Esophagus squamous epithelium (tissue), 5 donors: ENCODE measurements around the gene WEE2. TPM values are rescaled to one million over a fixed set of nuclear protein-coding genes. Genes with fewer than 3 reads are reported as not detected.

Source experiments
- DNase-seq: peaks from one replicate; lab custom pipeline; 2025; lab: John Stamatoyannopoulos, UW
- H3K27ac ChIP-seq, 4 donors: fragments of 200-600 bp; sonication (generic); one replicate each; pipeline ENCODE4 v1.5.1; 2016 to 2019; ENCODE audit warnings: mild to moderate bottlenecking in 1 of 4
- H3K27me3 ChIP-seq, 4 donors: fragments of 200-600 bp; sonication (generic); 1 replicate in 3 of 4; 2 replicates in 1 of 4; pipeline versions ENCODE4 v1.5.1 to v1.6.0; 2017 to 2021; ENCODE audit warnings: antibody characterized with exemption in 1 of 4
- H3K36me3 ChIP-seq, 3 donors: fragments of 200-600 bp; sonication (generic); one replicate each; pipeline ENCODE4 v1.5.1; 2016 to 2019
- H3K4me1 ChIP-seq, 3 donors: fragments of 200-600 bp; sonication (generic); one replicate each; pipeline ENCODE4 v1.5.1; 2017 to 2019
- H3K4me3 ChIP-seq, 4 donors: fragments of 200-600 bp; sonication (generic); 1 replicate in 3 of 4; 2 replicates in 1 of 4; pipeline ENCODE4 v1.5.1; 2016 to 2019; ENCODE audit warnings: mild to moderate bottlenecking in 2 of 4, moderate library complexity in 1 of 4
- H3K9me3 ChIP-seq, 3 donors: fragments of 200-600 bp; sonication (generic); one replicate each; pipeline ENCODE4 v1.5.1; 2016 to 2019
- POLR2A ChIP-seq, 4 donors: fragments of 450-650 bp; IDR thresholded peaks; one replicate each; pipeline ENCODE4 v1.6.1; 2017; ENCODE audit warnings: antibody characterized with exemption in 4 of 4, mild to moderate bottlenecking in 4 of 4, moderate library complexity in 3 of 4
- WGBS, 2 donors: methylation state at CpG; one replicate each; pipeline ENCODE4 v1.1.5; 2018; 5-methylcytosine and 5-hydroxymethylcytosine counted together
- intact Hi-C: fragments of 100-400 bp; cut with DNase I; formaldehyde crosslinking; loops from one replicate; pipeline ENCODE4 v1.15.0; 2022
- total RNA-seq, 4 donors: library from RNA; depleted of rRNA; stranded (reverse); fragments of >200 nt; gene quantifications; one replicate each; pipeline ENCODE4 v1.1.0, GENCODE V29; 2016
- TF ChIP-seq, protein P1 (sequence below), 6 experiments: fragments of 450-650 bp in 4 of 6; fragments of 200-600 bp in 2 of 6; sonication (generic) in 2 of 6; IDR thresholded peaks; one replicate each; pipeline ENCODE4 v1.5.1; 2016 to 2019; ENCODE audit warnings: antibody characterized with exemption in 6 of 6, mild to moderate bottlenecking in 4 of 6, moderate library complexity in 4 of 6
- donor health status: DM: yes; HTN: yes; CAD: no.

Gene WEE2
- total RNA-seq, 4 donors from 2014 or later = not detected

- TF ChIP-seq POLR2A (IDR thresholded peaks at IDR 0.05) = no peak
- TF ChIP-seq, protein P1, sequence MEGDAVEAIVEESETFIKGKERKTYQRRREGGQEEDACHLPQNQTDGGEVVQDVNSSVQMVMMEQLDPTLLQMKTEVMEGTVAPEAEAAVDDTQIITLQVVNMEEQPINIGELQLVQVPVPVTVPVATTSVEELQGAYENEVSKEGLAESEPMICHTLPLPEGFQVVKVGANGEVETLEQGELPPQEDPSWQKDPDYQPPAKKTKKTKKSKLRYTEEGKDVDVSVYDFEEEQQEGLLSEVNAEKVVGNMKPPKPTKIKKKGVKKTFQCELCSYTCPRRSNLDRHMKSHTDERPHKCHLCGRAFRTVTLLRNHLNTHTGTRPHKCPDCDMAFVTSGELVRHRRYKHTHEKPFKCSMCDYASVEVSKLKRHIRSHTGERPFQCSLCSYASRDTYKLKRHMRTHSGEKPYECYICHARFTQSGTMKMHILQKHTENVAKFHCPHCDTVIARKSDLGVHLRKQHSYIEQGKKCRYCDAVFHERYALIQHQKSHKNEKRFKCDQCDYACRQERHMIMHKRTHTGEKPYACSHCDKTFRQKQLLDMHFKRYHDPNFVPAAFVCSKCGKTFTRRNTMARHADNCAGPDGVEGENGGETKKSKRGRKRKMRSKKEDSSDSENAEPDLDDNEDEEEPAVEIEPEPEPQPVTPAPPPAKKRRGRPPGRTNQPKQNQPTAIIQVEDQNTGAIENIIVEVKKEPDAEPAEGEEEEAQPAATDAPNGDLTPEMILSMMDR (IDR thresholded peaks at IDR 0.05) = no peak
- DNase-seq = no peak
- WGBS, 2 donors = 87 to 91% methylated on average over 3 of the region's 3 CpGs
- intact Hi-C loops = no loop called here
- Histone ChIP-seq H3K27me3 (no peaks in the 10 kb centered on the region), H3K4me3 (no peak overlapping the region), H3K9me3 (no peaks in the 10 kb centered on the region), H3K36me3 (peaks cover 0 to 35% (median 0%) of the 10 kb centered on the region in 3 donors), H3K4me1 (peaks cover 13 to 56% (median 21%) of the 10 kb centered on the region in 3 donors), H3K27ac (peak overlapping the region in 3 of 4 donors; percentile 6 to 84 (median 82))
Measured at GRCh38 chr7:141673346-141673745, 34.8 kb upstream of the WEE2 start.

DNA sequence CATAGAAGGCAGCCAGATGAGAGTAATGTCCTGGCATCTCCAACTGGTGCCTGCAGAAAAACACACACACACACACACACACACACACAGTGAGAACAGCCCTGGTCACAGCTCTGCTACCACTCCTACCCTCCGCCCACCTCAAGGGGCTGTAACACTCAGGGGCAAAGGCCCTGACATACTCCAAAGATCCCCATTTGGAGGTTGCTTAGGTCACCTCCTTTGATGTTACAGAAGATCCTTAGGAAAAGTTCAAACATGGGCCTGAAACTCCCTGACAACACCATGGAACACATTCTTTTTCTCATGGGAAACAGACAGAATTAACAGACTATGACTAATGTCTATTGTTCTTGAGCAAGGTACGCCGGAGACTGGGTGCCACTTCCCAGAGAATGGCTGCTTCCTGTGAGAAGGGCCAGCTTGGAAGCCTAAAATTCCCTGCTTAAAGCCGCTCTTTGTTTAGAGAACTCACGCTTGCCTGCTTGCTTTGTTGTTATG lies 33.9 kb upstream of the WEE2 start:
- 33 to 54% methylated on average over 3 to 5 of the region's 5 CpGs for WGBS, 2 donors
- intact Hi-C loops = no loop called here

GRCh38 chr7:141674702-141675101 lies 33.5 kb upstream of the WEE2 start:
- H3K9me3 ChIP-seq = no peaks in the 10 kb centered on the region

More for the DNA sequence above, 33.9 kb upstream of the WEE2 start:
- H3K9me3 ChIP-seq = no peaks in the 10 kb centered on the region
- peaks cover 13 to 56% (median 21%) of the 10 kb centered on the region in 3 donors for H3K4me1 ChIP-seq
- DNase-seq = no peak
- peaks cover 0 to 41% (median 0%) of the 10 kb centered on the region in 3 donors for H3K36me3 ChIP-seq
- H3K27ac ChIP-seq = peak overlapping the region; percentile 61 to 84 (median 82)
- H3K27me3 ChIP-seq = no peaks in the 10 kb centered on the region
- TF ChIP-seq, protein P1 (IDR thresholded peaks at IDR 0.05) = no peak
- no peak for TF ChIP-seq POLR2A (IDR thresholded peaks at IDR 0.05)
- no peak overlapping the region for H3K4me3 ChIP-seq

DNA sequence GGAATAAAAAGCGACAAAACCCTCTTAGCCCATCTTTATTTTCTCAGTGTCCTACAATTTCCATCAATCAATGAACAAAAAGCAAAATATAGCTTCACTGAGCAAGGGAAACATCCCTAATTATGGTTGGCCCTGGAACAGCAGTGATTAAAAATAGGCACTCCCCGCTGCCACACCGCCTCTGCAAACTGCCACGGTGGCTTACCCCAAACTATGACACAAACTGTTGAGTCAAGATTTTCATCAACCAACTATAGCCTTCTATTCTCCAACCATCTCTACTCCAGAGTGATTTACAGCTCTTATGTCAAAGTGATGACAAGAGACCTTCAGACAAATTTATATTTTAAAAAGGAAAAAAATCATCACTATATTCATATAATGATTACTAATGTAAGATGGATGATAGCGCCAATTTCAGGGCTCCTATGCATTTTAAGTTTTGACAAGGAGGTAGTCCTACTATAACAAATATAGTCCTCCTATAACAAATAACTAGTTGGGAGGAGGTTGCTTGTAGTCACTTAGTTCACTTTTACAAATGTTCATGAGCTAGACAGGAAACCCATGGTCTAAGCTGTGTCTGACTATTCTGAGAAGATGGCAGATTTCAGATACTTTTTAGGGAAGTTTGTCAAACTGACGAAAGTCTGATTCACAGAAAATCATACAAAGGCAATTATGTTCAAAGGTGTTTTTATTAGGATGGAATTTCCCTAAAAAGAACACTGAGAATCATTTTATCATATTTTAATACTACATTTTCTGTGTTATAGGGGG lies 32.5 kb upstream of the WEE2 start:
- H3K27ac ChIP-seq = peak overlapping the region; percentile 61 to 84 (median 82)

More at GRCh38 chr7:141674702-141675101, 33.5 kb upstream of the WEE2 start:
- 64 to 74% methylated on average over 3 to 4 of the region's 4 CpGs for WGBS, 2 donors
- H3K4me3 ChIP-seq = no peak overlapping the region
- peaks cover 13 to 56% (median 21%) of the 10 kb centered on the region in 3 donors for H3K4me1 ChIP-seq
- no peaks in the 10 kb centered on the region for H3K27me3 ChIP-seq
- intact Hi-C loops = no loop called here
- DNase-seq = no peak
- H3K27ac ChIP-seq = peak overlapping the region; percentile 61 to 84 (median 82)
- TF ChIP-seq, protein P1 (IDR thresholded peaks at IDR 0.05) = peak in 5 of 6 experiments; percentile 18 to 65 (median 32)
- TF ChIP-seq POLR2A (IDR thresholded peaks at IDR 0.05) = no peak
- peaks cover 0 to 46% (median 0%) of the 10 kb centered on the region in 3 donors for H3K36me3 ChIP-seq

More for the DNA sequence above, 32.5 kb upstream of the WEE2 start:
- WGBS, 2 donors = 74 to 81% methylated on average over 6 of the region's 6 CpGs
- DNase-seq = no peak
- intact Hi-C loops = no loop called here
- TF ChIP-seq, protein P1 (IDR thresholded peaks at IDR 0.05) = no peak
- no peak for TF ChIP-seq POLR2A (IDR thresholded peaks at IDR 0.05)
- no peaks in the 10 kb centered on the region for H3K27me3 ChIP-seq
- H3K4me3 ChIP-seq = no peak overlapping the region
- peaks cover 0 to 48% (median 0%) of the 10 kb centered on the region in 3 donors for H3K36me3 ChIP-seq
- H3K4me1 ChIP-seq = peaks cover 13 to 56% (median 21%) of the 10 kb centered on the region in 3 donors
- no peaks in the 10 kb centered on the region for H3K9me3 ChIP-seq
